Measurements from ENCODE around the gene SUN2. TPM values are rescaled to one million over a fixed set of nuclear protein-coding genes. Genes with fewer than 3 reads are reported as not detected.

Gene SUN2
- total RNA-seq, 1 donor: 190 TPM

DNA sequence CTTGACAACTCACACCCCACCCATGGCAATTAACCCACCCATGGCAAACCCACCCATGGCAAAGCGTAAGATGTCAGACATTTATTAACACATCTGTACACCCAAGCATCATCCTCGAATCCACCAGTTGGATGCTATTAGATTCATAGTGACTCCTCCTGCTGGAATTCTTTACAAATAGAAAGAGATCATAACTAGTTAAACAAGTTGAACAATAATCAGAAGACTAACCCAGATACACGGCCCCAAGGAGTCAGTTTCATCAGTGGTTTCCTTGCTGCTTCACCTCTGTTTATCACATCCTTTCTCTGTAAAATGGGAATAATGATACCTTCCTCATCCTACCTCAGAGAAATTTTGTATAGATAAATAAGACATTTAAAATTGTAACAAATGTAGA, 44.9 kb downstream of the SUN2 start:
- H3K4me3 ChIP-seq (ENCODE audit: low read length): no peak overlapping the region
- H3K27me3 ChIP-seq (ENCODE audit: insufficient read depth, low read length): no peaks in the 10 kb centered on the region
- peaks cover 54% of the 10 kb centered on the region for H3K4me1 ChIP-seq (ENCODE audit: insufficient read depth, low read length)
- H3K9me3 ChIP-seq (ENCODE audit: low read depth, low read length): no peaks in the 10 kb centered on the region

DNA sequence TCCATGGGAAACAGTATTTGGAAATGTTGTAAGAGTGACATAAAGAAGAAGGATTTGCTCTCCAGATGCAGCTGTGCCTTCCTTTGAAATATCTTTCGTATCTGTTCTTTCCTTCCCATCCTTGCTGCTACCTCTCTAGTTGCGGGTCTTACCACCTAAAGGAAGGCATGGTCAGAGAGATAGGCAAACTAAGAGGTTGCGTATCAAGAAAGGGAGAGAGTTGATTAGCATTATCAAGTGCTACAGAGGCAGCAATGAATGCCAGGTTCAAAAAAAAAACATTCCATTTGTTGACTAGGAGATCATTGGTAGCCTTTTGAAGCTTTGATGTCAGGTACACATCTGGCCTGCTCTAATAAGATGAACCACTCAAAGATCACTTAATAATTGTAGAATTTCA, 45.4 kb downstream of the SUN2 start:
- Histone ChIP-seq H3K4me3 (ENCODE audit: low read length) (no peak overlapping the region), H3K27me3 (ENCODE audit: insufficient read depth, low read length) (no peaks in the 10 kb centered on the region), H3K4me1 (ENCODE audit: insufficient read depth, low read length) (peaks cover 54% of the 10 kb centered on the region), H3K9me3 (ENCODE audit: low read depth, low read length) (no peaks in the 10 kb centered on the region)

DNA sequence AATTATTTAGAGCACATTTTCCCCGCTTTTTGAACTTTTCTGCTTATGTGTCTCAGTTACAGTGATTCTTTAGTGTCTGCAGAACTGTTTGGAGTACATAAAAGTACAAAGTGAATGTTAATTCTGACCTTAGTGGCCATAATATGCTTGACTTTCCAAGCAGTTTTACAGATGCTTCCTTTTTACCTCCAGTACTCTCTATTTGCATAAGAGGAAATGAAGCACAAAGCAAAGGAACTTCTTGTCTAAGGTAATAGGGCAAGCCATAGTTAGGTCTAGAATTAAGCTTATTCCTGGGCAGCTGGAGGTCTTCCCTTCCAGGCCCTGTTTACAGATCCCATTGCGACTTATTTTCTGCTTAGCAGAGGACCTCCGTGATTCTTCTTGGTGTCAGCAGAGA, 46.5 kb downstream of the SUN2 start:
- peaks cover 62% of the 10 kb centered on the region for H3K4me1 ChIP-seq (ENCODE audit: insufficient read depth, low read length)

GRCh38 chr22:38707984-38708383, 47.8 kb downstream of the SUN2 start:
- Histone ChIP-seq H3K9me3 (ENCODE audit: low read depth, low read length) (no peaks in the 10 kb centered on the region), H3K27me3 (ENCODE audit: insufficient read depth, low read length) (no peaks in the 10 kb centered on the region), H3K4me1 (ENCODE audit: insufficient read depth, low read length) (peaks cover 52% of the 10 kb centered on the region), H3K4me3 (ENCODE audit: low read length) (no peak overlapping the region)

More for the DNA sequence above, 46.5 kb downstream of the SUN2 start:
- H3K4me3 ChIP-seq (ENCODE audit: low read length): no peak overlapping the region
- no peaks in the 10 kb centered on the region for H3K27me3 ChIP-seq (ENCODE audit: insufficient read depth, low read length)
- H3K9me3 ChIP-seq (ENCODE audit: low read depth, low read length): no peaks in the 10 kb centered on the region

DNA sequence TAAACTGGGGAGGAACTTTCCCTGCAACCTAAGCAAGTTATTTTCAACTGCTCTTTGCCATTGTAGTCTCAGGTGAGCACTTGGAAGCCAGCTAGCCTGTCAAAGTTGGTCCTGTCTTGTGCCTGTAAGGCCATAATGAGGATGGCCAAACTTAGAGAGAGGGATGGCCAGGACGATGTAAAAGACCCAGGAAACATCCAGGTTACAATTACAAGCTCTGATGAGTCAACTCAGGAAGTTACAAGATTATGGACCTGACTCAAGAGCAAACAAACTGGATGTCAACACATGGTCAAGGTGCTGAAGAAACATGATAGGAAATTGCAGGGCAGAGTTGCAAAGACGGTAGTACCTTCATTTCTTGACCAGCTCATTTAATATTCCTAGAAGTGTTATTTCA, 48.5 kb downstream of the SUN2 start:
- Histone ChIP-seq H3K4me3 (ENCODE audit: low read length) (peak overlapping the region; percentile 64), H3K9me3 (ENCODE audit: low read depth, low read length) (no peaks in the 10 kb centered on the region)

DNA sequence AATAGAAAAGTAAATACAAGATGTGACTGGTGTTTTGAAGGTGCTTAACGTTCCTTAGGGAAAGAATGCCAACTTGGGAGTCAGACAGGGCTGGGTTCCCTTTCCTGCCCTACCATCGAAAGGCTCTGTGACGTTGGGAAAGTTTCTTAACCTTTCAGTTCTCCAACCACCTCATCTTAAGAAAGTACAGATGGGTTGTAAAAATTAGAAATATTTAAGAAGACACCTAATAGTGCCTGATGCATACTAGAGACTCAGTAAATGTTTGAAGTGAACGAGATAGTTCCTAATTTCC, 49.0 kb downstream of the SUN2 start:
- Histone ChIP-seq H3K9me3 (ENCODE audit: low read depth, low read length) (no peaks in the 10 kb centered on the region), H3K4me3 (ENCODE audit: low read length) (peak overlapping the region; percentile 64), H3K27me3 (ENCODE audit: insufficient read depth, low read length) (no peaks in the 10 kb centered on the region), H3K4me1 (ENCODE audit: insufficient read depth, low read length) (peaks cover 45% of the 10 kb centered on the region)

More for the DNA sequence above, 48.5 kb downstream of the SUN2 start:
- Histone ChIP-seq H3K4me1 (ENCODE audit: insufficient read depth, low read length) (peaks cover 46% of the 10 kb centered on the region), H3K27me3 (ENCODE audit: insufficient read depth, low read length) (no peaks in the 10 kb centered on the region)

DNA sequence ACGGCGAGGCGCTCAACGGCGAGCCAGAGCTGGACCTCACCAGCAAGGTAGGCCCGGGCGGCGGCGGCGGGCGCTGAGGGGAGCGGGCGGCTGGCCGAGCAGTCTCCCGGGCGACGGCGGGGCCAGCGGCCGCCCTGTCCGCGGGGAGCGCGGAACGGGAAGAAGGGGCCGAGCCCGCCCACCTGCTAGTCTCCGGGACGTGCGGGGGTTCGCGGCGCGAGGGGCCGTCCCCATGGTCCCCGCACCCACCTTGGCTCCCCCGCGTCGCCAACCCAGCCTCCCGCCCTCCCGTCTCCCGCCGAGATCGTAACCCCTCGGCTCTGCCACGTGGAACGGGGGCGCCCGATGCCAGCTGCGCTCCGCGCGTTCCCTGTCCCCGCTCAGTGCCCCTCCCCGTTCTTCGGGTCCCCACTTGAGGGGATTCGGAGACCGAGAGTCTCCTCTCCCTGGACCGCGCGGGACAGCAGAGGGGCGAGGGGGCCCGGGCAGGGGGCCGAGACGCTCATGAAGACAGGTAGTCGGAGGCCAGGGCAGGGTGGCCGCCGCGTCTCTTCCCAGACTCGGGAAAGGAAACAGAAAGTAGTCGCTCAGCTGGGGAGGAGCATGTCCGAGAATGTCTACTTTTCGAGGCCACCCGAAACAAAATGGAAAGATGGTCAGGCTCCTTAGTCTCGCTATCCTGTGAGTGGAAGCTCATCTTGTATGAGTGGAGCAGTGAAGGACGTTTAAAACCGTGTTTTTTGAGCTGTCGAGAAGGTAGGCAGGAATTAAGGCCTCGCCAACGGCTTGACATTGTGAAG, 49.5 kb downstream of the SUN2 start:
- H3K9me3 ChIP-seq (ENCODE audit: low read depth, low read length): no peaks in the 10 kb centered on the region
- H3K4me3 ChIP-seq (ENCODE audit: low read length): peak overlapping the region; percentile 64
- H3K27me3 ChIP-seq (ENCODE audit: insufficient read depth, low read length): no peaks in the 10 kb centered on the region
- peaks cover 50% of the 10 kb centered on the region for H3K4me1 ChIP-seq (ENCODE audit: insufficient read depth, low read length)

- no peaks in the 10 kb centered on the region for H3K27me3 ChIP-seq (ENCODE audit: insufficient read depth, low read length)
- H3K4me3 ChIP-seq (ENCODE audit: low read length): peak within 1 kb of the TSS; percentile 64
- H3K9me3 ChIP-seq (ENCODE audit: low read depth, low read length): no peaks in the 10 kb centered on the region
- H3K4me1 ChIP-seq (ENCODE audit: insufficient read depth, low read length): peaks cover 52% of the 10 kb centered on the region
These were observed 50.3 kb downstream of the SUN2 start, which contains the start of gene GTPBP1 for GRCh38 chr22:38705235-38706100. Gene GTPBP1 (plus strand): TSS chr22:38705944. CDS start chr22:38705956, 12 bp downstream.

GRCh38 chr22:38704654-38705234, 51.1 kb downstream of the SUN2 start:
- H3K4me1 ChIP-seq (ENCODE audit: insufficient read depth, low read length): peaks cover 56% of the 10 kb centered on the region

GRCh38 chr22:38700789-38701628, 54.8 kb downstream of the SUN2 start, which contains the start of gene JOSD1:
Gene JOSD1 (minus strand): TSS chr22:38700943. CDS start chr22:38699987, 956 bp downstream.
- Histone ChIP-seq H3K9me3 (ENCODE audit: low read depth, low read length) (no peaks in the 10 kb centered on the region), H3K4me3 (ENCODE audit: low read length) (peak within 1 kb of the TSS; percentile 69), H3K27me3 (ENCODE audit: insufficient read depth, low read length) (no peaks in the 10 kb centered on the region), H3K4me1 (ENCODE audit: insufficient read depth, low read length) (peaks cover 61% of the 10 kb centered on the region)

More at GRCh38 chr22:38704654-38705234, 51.1 kb downstream of the SUN2 start:
- H3K4me3 ChIP-seq (ENCODE audit: low read length): peak overlapping the region; percentile 24
- no peaks in the 10 kb centered on the region for H3K9me3 ChIP-seq (ENCODE audit: low read depth, low read length)
- H3K27me3 ChIP-seq (ENCODE audit: insufficient read depth, low read length): no peaks in the 10 kb centered on the region

DNA sequence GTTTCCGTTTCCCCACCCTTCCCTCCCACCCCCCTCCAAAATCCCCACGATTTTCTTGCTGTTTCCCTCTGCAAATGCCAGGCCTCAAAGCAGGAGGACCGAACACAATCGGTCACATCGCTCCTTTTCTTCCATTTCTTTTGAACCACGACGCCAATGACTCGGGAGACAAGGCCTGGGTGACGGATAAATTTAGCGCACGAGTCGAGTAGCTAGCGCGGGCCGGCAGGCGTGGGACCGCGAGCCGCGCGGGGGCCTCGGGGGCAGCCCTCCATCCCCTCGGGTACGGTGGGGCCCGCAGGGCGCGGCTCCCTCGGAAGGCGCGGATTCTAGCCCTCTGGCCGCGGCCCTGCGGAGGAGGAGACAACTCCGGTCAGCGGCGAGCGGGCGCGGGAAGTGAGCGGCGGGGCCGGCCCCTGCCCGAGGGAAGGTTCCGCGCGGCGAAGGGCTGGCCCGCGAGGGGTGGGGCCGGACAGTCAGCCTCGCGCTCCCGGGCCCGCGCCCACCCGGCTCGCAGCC, 55.5 kb downstream of the SUN2 start:
- Histone ChIP-seq H3K4me3 (ENCODE audit: low read length) (peak overlapping the region; percentile 69), H3K4me1 (ENCODE audit: insufficient read depth, low read length) (peaks cover 62% of the 10 kb centered on the region), H3K27me3 (ENCODE audit: insufficient read depth, low read length) (no peaks in the 10 kb centered on the region), H3K9me3 (ENCODE audit: low read depth, low read length) (no peaks in the 10 kb centered on the region)

GRCh38 chr22:38699784-38700183, 56.0 kb downstream of the SUN2 start:
- peak overlapping the region; percentile 69 for H3K4me3 ChIP-seq (ENCODE audit: low read length)
- no peaks in the 10 kb centered on the region for H3K27me3 ChIP-seq (ENCODE audit: insufficient read depth, low read length)
- no peaks in the 10 kb centered on the region for H3K9me3 ChIP-seq (ENCODE audit: low read depth, low read length)
- H3K4me1 ChIP-seq (ENCODE audit: insufficient read depth, low read length): peaks cover 58% of the 10 kb centered on the region

GRCh38 chr22:38699143-38699542, 56.7 kb downstream of the SUN2 start:
- Histone ChIP-seq H3K27me3 (ENCODE audit: insufficient read depth, low read length) (no peaks in the 10 kb centered on the region), H3K4me1 (ENCODE audit: insufficient read depth, low read length) (peaks cover 55% of the 10 kb centered on the region), H3K4me3 (ENCODE audit: low read length) (no peak overlapping the region), H3K9me3 (ENCODE audit: low read depth, low read length) (no peaks in the 10 kb centered on the region)

- Histone ChIP-seq H3K4me1 (ENCODE audit: insufficient read depth, low read length) (peaks cover 55% of the 10 kb centered on the region), H3K27me3 (ENCODE audit: insufficient read depth, low read length) (no peaks in the 10 kb centered on the region), H3K9me3 (ENCODE audit: low read depth, low read length) (no peaks in the 10 kb centered on the region), H3K4me3 (ENCODE audit: low read length) (no peak overlapping the region)
These were observed 57.2 kb downstream of the SUN2 start for GRCh38 chr22:38698407-38699094.

All from mononuclear cell (primary cell).